Testis (tissue), 3 donors: ENCODE measurements around the gene DLG1. TPM values are rescaled to one million over a fixed set of nuclear protein-coding genes. Genes with fewer than 3 reads are reported as not detected.

Experiments
- DNase-seq: peaks from one replicate; pipeline ENCODE4 v3.0.0-alpha.2; 2019
- H3K27ac ChIP-seq, 2 donors: fragments of 200-600 bp; sonication (generic); one replicate each; pipeline ENCODE4 v1.5.1; 2019
- H3K27me3 ChIP-seq: fragments of 200-600 bp; sonication (generic); one replicate; pipeline ENCODE4 v1.5.1; 2019
- H3K36me3 ChIP-seq: fragments of 200-600 bp; sonication (generic); one replicate; pipeline ENCODE4 v1.5.1; 2017; ENCODE audit warnings: low read depth; ENCODE audit errors: missing control alignments
- H3K4me1 ChIP-seq: fragments of 200-600 bp; sonication (generic); one replicate; pipeline ENCODE4 v1.5.1; 2019
- H3K4me3 ChIP-seq, 2 donors: fragments of 200-600 bp; sonication (generic); one replicate each; pipeline ENCODE4 v1.5.1; 2017 to 2019
- H3K9me3 ChIP-seq: fragments of 200-600 bp; sonication (generic); one replicate; pipeline ENCODE4 v1.5.1; 2017
- POLR2A ChIP-seq: fragments of 450-650 bp; IDR thresholded peaks from one replicate; pipeline ENCODE4 v1.6.1; 2017; ENCODE audit warnings: antibody characterized with exemption, mild to moderate bottlenecking, moderate library complexity
- WGBS, 2 donors: methylation state at CpG; one replicate each; pipeline ENCODE4 v1.1.5; 2018; 5-methylcytosine and 5-hydroxymethylcytosine counted together
- intact Hi-C: fragments of 100-400 bp; cut with DNase I; formaldehyde crosslinking; loops from one replicate; pipeline ENCODE4 v1.15.1; 2023; ENCODE audit warnings: low total_unique reads
- polyA plus RNA-seq: library from polyadenylated mRNA; stranded (reverse); fragments of 350-450 nt; fragmentation: Illumina TruSeq; extraction: RNeasy Lipid Tissue Mini Kit (QIAGEN cat#74804); gene quantifications from one replicate; pipeline ENCODE4 v1.2.3, GENCODE V29; 2014; ENCODE audit warnings: low read depth, low replicate concordance; ENCODE audit not compliant: insufficient read depth
- total RNA-seq, 2 donors: library from RNA; depleted of rRNA; stranded (reverse); fragments of >200 nt; gene quantifications; one replicate each; pipeline ENCODE4 v1.2.3, GENCODE V29; 2016
- TF ChIP-seq, protein P1 (sequence below), 3 experiments: fragments of 450-650 bp in 2 of 3; fragments of 200-600 bp in 1 of 3; sonication (generic) in 1 of 3; IDR thresholded peaks; one replicate each; pipeline ENCODE4 v1.5.1; 2016 to 2019; ENCODE audit warnings: antibody characterized with exemption in 3 of 3, mild to moderate bottlenecking in 2 of 3, moderate library complexity in 1 of 3

DLG1 gene
- total and polyA plus RNA-seq, 3 donors from 2014 or later = 37.4 to 99.4 (median 99.3) TPM

DNA sequence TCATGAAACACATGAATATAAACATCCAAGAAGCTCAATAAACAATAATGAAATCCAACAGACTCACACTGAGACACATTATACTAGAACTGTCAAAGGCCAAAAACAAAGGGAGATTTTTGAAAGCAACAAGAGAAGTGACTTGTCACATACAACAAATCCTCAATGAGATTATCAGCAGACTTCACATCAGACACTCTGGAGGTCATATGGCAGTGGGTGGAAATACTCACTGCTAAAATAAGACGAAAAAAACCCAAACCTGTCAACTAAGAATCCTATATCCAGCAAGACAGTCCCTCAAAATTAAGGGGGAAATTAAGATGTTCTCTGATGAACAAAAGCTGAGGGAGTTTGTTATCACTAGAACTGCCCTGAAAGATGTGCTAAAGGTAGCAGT lies 143.4 kb downstream of the DLG1 start:
- H3K4me1 ChIP-seq = no peaks in the 10 kb centered on the region
- TF ChIP-seq, protein P1, sequence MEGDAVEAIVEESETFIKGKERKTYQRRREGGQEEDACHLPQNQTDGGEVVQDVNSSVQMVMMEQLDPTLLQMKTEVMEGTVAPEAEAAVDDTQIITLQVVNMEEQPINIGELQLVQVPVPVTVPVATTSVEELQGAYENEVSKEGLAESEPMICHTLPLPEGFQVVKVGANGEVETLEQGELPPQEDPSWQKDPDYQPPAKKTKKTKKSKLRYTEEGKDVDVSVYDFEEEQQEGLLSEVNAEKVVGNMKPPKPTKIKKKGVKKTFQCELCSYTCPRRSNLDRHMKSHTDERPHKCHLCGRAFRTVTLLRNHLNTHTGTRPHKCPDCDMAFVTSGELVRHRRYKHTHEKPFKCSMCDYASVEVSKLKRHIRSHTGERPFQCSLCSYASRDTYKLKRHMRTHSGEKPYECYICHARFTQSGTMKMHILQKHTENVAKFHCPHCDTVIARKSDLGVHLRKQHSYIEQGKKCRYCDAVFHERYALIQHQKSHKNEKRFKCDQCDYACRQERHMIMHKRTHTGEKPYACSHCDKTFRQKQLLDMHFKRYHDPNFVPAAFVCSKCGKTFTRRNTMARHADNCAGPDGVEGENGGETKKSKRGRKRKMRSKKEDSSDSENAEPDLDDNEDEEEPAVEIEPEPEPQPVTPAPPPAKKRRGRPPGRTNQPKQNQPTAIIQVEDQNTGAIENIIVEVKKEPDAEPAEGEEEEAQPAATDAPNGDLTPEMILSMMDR (IDR thresholded peaks at IDR 0.05) = no peak
- no peak for TF ChIP-seq POLR2A
- H3K36me3 ChIP-seq = no peaks in the 10 kb centered on the region
- intact Hi-C loops = no loop called here
- DNase-seq = no peak
- no peak overlapping the region for H3K27ac ChIP-seq
- 88 to 100% methylated on average over 1 of the region's 1 CpG for WGBS, 2 donors
- H3K9me3 ChIP-seq = no peaks in the 10 kb centered on the region
- no peaks in the 10 kb centered on the region for H3K27me3 ChIP-seq
- H3K4me3 ChIP-seq = no peak overlapping the region

DNA sequence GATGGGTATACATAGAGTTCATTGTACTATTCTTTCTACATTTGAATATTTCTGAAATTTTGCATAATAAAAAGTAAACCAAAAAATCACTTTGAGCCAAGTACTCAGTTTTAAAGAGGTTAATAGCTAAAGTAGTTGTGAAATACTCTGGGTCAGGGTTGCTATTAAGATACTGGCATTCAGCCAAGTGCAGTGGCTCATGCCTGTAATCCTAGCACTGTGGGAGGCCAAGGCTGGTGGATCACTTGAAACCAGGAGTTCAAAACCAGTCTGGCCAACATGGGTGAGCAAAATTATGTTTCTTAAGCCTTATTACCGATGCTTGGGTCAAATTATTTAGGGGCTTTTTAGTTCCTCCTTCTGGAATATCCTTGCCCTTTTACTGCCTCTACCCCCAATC lies 146.8 kb downstream of the DLG1 start:
- DNase-seq = no peak
- intact Hi-C loops = no loop called here
- 94 to 100% methylated on average over 1 of the region's 1 CpG for WGBS, 2 donors
- TF ChIP-seq, protein P1 (IDR thresholded peaks at IDR 0.05) = no peak
- TF ChIP-seq POLR2A = no peak
- H3K4me3 ChIP-seq = no peak overlapping the region
- no peaks in the 10 kb centered on the region for H3K27me3 ChIP-seq
- H3K27ac ChIP-seq = no peak overlapping the region
- no peaks in the 10 kb centered on the region for H3K4me1 ChIP-seq
- no peaks in the 10 kb centered on the region for H3K9me3 ChIP-seq
- H3K36me3 ChIP-seq = no peaks in the 10 kb centered on the region

DNA sequence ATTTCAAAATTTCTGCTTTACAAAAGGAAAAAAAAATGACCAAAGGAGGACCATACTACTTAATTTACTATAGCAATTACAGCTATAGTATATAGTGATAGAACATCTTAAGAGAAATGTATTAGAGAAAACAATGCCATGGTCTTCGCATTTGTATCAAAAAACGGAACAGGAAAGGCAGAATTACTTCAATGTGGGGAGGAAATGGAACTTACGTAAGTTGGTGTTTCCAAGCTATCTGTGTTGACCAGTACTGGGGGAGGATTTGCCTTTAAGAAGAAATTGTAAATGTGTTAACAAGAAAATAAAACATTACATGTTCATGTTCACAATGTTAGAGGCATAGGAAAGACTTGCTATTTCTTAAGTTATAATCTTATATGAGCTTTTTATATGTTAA lies 148.9 kb downstream of the DLG1 start:
- H3K27ac ChIP-seq = no peak overlapping the region
- TF ChIP-seq POLR2A = no peak
- TF ChIP-seq, protein P1 (IDR thresholded peaks at IDR 0.05) = no peak
- intact Hi-C loops = no loop called here

DNA sequence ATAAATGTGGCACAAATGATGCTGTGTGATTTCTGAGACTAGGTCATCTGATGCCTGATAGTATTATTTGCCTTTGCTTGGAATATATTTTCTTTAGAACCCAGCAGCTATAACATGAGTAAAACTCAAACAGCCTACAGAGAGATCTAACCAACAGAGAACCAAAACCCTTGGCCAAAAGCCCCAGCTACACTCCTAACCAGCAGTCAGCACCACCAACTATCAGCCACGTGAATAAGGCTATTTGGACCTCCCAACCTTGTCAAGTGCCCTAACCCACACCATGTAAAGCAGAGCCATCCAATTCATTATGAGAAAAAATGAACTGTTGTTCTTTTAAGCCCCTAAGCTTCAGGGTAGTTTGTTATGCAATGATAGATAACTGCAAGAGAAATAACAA lies 154.2 kb downstream of the DLG1 start:
- no peak overlapping the region for H3K4me3 ChIP-seq
- DNase-seq = no peak
- H3K27ac ChIP-seq = no peak overlapping the region
- WGBS, 2 donors = 73 to 88% methylated on average over 1 of the region's 1 CpG
- H3K4me1 ChIP-seq = no peaks in the 10 kb centered on the region
- H3K27me3 ChIP-seq = no peaks in the 10 kb centered on the region
- H3K9me3 ChIP-seq = no peaks in the 10 kb centered on the region
- H3K36me3 ChIP-seq = no peaks in the 10 kb centered on the region
- TF ChIP-seq POLR2A = no peak
- TF ChIP-seq, protein P1 (IDR thresholded peaks at IDR 0.05) = no peak
- intact Hi-C loops = no loop called here

More for the DNA sequence above, 148.9 kb downstream of the DLG1 start:
- 91 to 97% methylated on average over 3 of the region's 3 CpGs for WGBS, 2 donors
- H3K4me1 ChIP-seq = no peaks in the 10 kb centered on the region
- no peaks in the 10 kb centered on the region for H3K27me3 ChIP-seq
- no peak overlapping the region for H3K4me3 ChIP-seq
- no peaks in the 10 kb centered on the region for H3K9me3 ChIP-seq
- DNase-seq = no peak
- H3K36me3 ChIP-seq = no peaks in the 10 kb centered on the region

DNA sequence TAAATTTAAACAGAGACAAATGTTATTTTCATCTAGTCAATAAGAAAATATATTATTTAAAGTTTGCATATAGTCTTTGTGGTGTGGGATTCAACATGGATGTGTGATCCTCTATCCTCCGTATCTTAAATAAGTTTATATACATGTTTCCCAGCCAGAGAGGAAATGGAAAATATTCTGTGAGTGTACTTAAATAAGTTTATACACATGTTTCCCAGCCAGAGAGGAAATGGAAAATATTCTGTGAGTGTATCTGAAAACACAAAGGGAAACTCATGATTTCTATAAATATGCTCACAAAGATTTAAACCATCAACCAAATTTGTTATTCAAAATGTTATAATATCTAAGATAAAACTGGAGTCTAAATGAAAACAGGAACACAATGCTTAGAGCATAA lies 158.8 kb downstream of the DLG1 start:
- WGBS, 2 donors = 79 to 88% methylated on average over 1 of the region's 1 CpG
- no peaks in the 10 kb centered on the region for H3K27me3 ChIP-seq
- no peaks in the 10 kb centered on the region for H3K9me3 ChIP-seq
- TF ChIP-seq, protein P1 (IDR thresholded peaks at IDR 0.05) = no peak
- TF ChIP-seq POLR2A = no peak
- intact Hi-C loops = no loop called here
- no peaks in the 10 kb centered on the region for H3K4me1 ChIP-seq
- no peak overlapping the region for H3K27ac ChIP-seq
- DNase-seq = no peak
- no peak overlapping the region for H3K4me3 ChIP-seq
- no peaks in the 10 kb centered on the region for H3K36me3 ChIP-seq
